Camera-type eye (tissue), 1 donor: ENCODE results near the gene NDUFB6. TPM values are rescaled to one million over a fixed set of nuclear protein-coding genes. Genes with fewer than 3 reads are reported as not detected.

ENCODE experiments used
- total RNA-seq: library from RNA; depleted of rRNA; stranded (reverse); fragments of >200 nt; gene quantifications from one replicate; pipeline ENCODE4 v1.2.3, GENCODE V29; 2014

Gene NDUFB6
- 61.1 TPM for total RNA-seq

DNA sequence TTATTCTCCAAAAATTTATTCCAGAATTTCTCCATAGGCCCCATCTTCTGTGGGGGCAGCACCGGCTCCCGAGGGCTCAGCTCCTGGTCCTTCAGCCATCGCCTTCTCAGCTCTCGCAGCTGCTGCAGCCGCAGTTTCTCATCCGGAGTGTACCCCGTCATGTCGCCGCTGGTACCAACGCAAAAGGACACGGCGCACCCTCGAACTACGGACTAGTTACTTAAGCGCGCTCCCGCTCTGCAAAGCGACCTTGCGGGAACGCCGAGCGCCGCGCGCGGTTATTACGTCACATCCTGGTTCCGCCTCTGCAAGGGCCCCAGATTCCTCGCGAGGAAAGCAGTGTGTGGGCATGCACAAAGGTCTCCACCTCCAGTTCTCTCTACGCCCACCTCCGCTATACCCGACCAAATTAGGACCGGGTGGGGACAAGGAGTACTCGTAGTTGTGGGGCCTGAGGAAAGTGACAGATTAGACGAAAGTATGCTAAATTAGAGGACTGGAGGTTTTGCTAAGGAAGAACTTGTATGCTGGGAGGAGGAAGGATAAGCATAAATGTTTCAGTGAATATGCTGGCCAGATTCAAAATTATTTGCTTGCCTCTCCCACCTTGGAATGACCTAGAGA lies at the start of gene NDUFB6:
NDUFB6 (minus strand) TSS at position 260 of the 624 bp plus-strand sequence; CDS start at position 161, 99 bp downstream.

DNA sequence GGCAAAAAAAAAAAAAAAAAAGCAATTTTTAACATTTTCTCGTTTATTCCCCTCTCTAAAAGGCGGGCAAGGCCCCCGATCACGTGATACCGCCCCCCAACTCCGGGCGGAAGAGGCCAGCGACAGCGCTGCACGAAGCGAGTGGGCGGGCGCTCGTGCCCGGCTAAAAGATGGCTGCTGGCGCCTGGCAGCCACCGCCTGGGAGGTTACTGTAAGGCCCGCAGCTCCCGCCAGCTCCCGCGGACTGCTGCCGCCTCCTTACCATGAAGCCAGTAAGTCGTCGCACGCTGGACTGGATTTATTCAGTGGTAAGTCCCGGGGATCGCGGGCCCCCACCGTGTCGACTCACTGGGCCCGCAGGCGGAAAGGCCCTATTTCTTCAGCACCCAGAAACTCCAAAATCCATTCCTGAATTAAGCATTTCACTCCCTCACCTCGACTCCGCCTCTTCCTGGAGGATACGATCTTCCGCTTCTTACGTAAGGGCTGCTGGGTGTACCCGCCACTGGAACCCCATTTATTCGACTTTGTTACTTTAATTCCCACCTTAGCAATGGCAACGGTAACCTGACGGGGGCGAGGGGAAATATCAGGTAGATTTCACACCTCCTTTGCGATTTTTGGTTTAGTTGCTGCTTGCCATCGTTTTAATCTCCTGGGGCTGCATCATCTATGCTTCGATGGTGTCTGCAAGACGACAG lies 20.6 kb downstream of the NDUFB6 start, which contains the start of the genes SMIM27 and TOPORS:
SMIM27 (plus strand) TSS at position 156 of the 701 bp plus-strand sequence; CDS start at position 264, 108 bp downstream.
TOPORS (minus strand) TSS at position 415 of the 701 bp plus-strand sequence; CDS start at position 265, 150 bp downstream.

DNA sequence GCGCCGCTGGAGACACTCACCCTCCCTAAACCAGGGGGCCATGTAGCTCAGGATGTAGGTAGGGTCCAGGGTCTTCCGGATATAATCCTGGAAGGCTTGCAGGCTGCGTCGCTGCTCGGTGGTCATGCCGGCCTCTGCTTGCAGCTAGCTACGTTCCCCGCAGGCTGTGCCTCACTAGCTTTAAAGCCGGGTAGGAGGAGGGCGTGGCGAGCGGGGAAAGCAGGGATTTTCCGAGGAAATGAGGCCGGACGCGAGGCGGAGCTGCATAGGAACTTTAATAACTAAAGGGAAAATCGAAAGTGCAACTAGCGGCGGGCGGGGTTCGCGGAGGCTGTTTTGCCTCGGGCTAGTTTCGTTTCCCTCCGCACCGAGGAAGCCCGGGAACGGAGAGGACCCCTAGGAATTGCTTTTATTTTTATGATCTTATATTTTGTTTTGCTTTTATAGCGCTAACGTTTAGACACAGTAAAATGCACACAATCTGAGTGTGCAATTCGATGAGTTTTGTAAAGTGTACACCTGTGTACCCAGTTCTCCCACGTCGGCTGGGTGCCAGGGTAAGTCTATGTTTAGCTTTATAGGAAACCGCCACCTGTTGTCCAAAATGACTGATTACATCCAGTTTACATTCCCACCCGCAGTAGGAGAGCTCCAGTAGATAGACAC lies 46.8 kb downstream of the NDUFB6 start, which contains the start of gene RIGI:
RIGI (minus strand) TSS at position 156 of the 666 bp plus-strand sequence; CDS start at position 126, 30 bp downstream.

Other genes with a start within 250 kb of the NDUFB6 start
- 27.5 TPM for gene ACO1, start 188.5 kb downstream of the NDUFB6 start, total RNA-seq
- gene RIGI, start 47.0 kb downstream of the NDUFB6 start, total RNA-seq, result 10.2 TPM
- gene SMIM27, start 20.8 kb downstream of the NDUFB6 start, total RNA-seq, result 3.3 TPM
- 47.6 TPM for gene TOPORS, start 20.6 kb downstream of the NDUFB6 start, total RNA-seq
- gene TAF1L, start 62.5 kb upstream of the NDUFB6 start, total RNA-seq, result not detected
- gene TMEM215, start 210.4 kb upstream of the NDUFB6 start, total RNA-seq, result 52.2 TPM